K562 (cell line): ENCODE results near the gene PDK3. TPM values are rescaled to one million over a fixed set of nuclear protein-coding genes. Genes with fewer than 3 reads are reported as not detected.
A peak's percentile ranks its signal among the peaks of the same experiment; 100 is the strongest.

Source experiments
- ATF1 ChIP-seq, 2 experiments: fragments of 450-650 bp in 1 of 2; IDR thresholded peaks; 2 replicates each; pipeline ENCODE4 v1.6.1; 2016; ENCODE audit warnings: missing compliant biosample characterization in 1 of 2, missing genetic modification characterization in 1 of 2
- CCNT2 ChIP-seq: IDR thresholded peaks from 2 replicates; pipeline ENCODE4 v1.6.1; 2011; ENCODE audit warnings: borderline replicate concordance, low read depth, mild to moderate bottlenecking, moderate library complexity, mixed read lengths, low read length; ENCODE audit not compliant: insufficient read length; ENCODE audit errors: extremely low read depth
- HMG20A ChIP-seq: fragments of 450-650 bp; formaldehyde crosslinking; conservative IDR thresholded peaks from 2 replicates; pipeline ENCODE4 v1.4.0; 2020; ENCODE audit warnings: mild to moderate bottlenecking, mixed read lengths
- HMGXB4 ChIP-seq: sonication (generic); formaldehyde crosslinking; IDR thresholded peaks from 2 replicates; pipeline ENCODE4 v1.8.1; 2023; ENCODE audit warnings: mild to moderate bottlenecking, missing genetic modification reagents
- IFI16 ChIP-seq: fragments of 250-450 bp; sonication (Bioruptor Pico); IDR thresholded peaks from 2 replicates; pipeline ENCODE4 v2.1.2; 2022; ENCODE audit warnings: mild to moderate bottlenecking, inconsistent platforms
- KDM1A ChIP-seq, 2 experiments: fragments of 450-650 bp; IDR thresholded peaks; 2 replicates each; pipeline ENCODE4 v1.6.1; 2016; ENCODE audit warnings: mild to moderate bottlenecking in 2 of 2
- SIX5 ChIP-seq, 2 experiments: IDR thresholded peaks; 2 replicates each; pipeline ENCODE4 v1.6.1; 2011; ENCODE audit warnings: low read length in 2 of 2, borderline replicate concordance in 1 of 2, low read depth in 1 of 2, mild to moderate bottlenecking in 1 of 2, moderate library complexity in 1 of 2; ENCODE audit not compliant: insufficient read depth in 1 of 2
- ZKSCAN3 ChIP-seq: fragments of 250-450 bp; sonication (Bioruptor Pico); IDR thresholded peaks from 2 replicates; pipeline ENCODE4 v1.4.0; 2020
- ZNF143 ChIP-seq: sonication (generic); formaldehyde crosslinking; IDR thresholded peaks from 2 replicates; pipeline ENCODE4 v1.9.0; 2022; ENCODE audit warnings: mild to moderate bottlenecking, missing genetic modification reagents
- ZNF589 ChIP-seq: fragments of 200-800 bp; sonication (Bioruptor generic); IDR thresholded peaks from 2 replicates; pipeline ENCODE4 v1.6.1; 2016; ENCODE audit warnings: low read depth, missing genetic modification characterization, missing compliant biosample characterization
- ZNF592 ChIP-seq: fragments of 450-650 bp; IDR thresholded peaks from 2 replicates; pipeline ENCODE4 v1.6.1; 2017; ENCODE audit warnings: antibody characterized with exemption, mild to moderate bottlenecking
- ZNF695 ChIP-seq: fragments of 450-650 bp; formaldehyde crosslinking; IDR thresholded peaks from 2 replicates; pipeline ENCODE4 v1.4.0; 2020; ENCODE audit warnings: mild to moderate bottlenecking, moderate library complexity
- ZSCAN29 ChIP-seq: fragments of 450-650 bp; IDR thresholded peaks from 2 replicates; pipeline ENCODE4 v1.6.1; 2017
- polyA plus RNA-seq, 8 experiments: library from polyadenylated mRNA; depleted of rRNA in 4 of 8; stranded (reverse) in 5 of 8; unstranded in 3 of 8; fragments of >200 nt; fragmentation: Nextera tagmentation in 2 of 8; fragmentation: Illumina TruSeq in 1 of 8; extraction: Ambion mirVana in 2 of 8; extraction: Trizol in 1 of 8; gene quantifications; 2 replicates each; pipeline versions ENCODE4 v1.2.1 to v1.2.3, GENCODE V29; 2011 to 2014; ENCODE audit warnings: inconsistent platforms in 1 of 8, missing spikeins in 1 of 8
- total RNA-seq, 7 experiments: library from RNA; depleted of rRNA in 6 of 7; stranded (reverse); fragments of >200 nt in 6 of 7; fragmentation: Illumina TruSeq in 2 of 7; extraction: Trizol in 2 of 7; gene quantifications; 2 replicates each; pipeline versions ENCODE4 v1.2.1 to v1.2.3, GENCODE V29; 2011 to 2021; ENCODE audit warnings: low replicate concordance in 1 of 7

The PDK3 gene
- total and polyA plus RNA-seq, 9 of the 15 experiments (the other 6 are each of a cell fraction or from before 2014, with no cell fraction given): 0.20 to 4.9 (median 0.95) TPM

GRCh38 chrX:24426340-24426913 lies 38.7 kb upstream of the PDK3 start (continued):
- no peak for TF ChIP-seq ATF1 (CRISPR knock-in tag; IDR thresholded peaks at IDR 0.05)
- TF ChIP-seq ATF1 (tag; IDR thresholded peaks at IDR 0.05): peak; percentile 31; the same call in 1 of the 2 replicates
- TF ChIP-seq CCNT2: no peak
- no peak for TF ChIP-seq ZNF592
- TF ChIP-seq ZNF143: peak; percentile 68; the same call in 1 of the 2 replicates
- TF ChIP-seq ZSCAN29: no peak
- TF ChIP-seq HMG20A: no peak
- no peak for TF ChIP-seq IFI16
- no peak for TF ChIP-seq ZKSCAN3 (CRISPR knock-in tag)
- TF ChIP-seq SIX5 (IDR thresholded peaks at IDR 0.05; ENCODE audit: borderline replicate concordance in 1 of 2, insufficient read depth in 1 of 2, low read depth in 1 of 2, low read length in 2 of 2): peak; percentile 50 to 51; a peak in 3 of 4 replicates
- TF ChIP-seq HMGXB4 (CRISPR knock-in tag): no peak
- TF ChIP-seq ZNF695: no peak
- no peak for TF ChIP-seq ZNF589
- no peak for TF ChIP-seq KDM1A (IDR thresholded peaks at IDR 0.05)
